ENCODE results near the gene CACHD1. TPM values are rescaled to one million over a fixed set of nuclear protein-coding genes. Genes with fewer than 3 reads are reported as not detected.

CACHD1 gene
- total and polyA plus RNA-seq, 2 of the 8 experiments (the other 6 are each of a cell fraction or from before 2014, with no cell fraction given) = 22.2 to 42.5 TPM

GRCh38 chr1:64466033-64466432 lies 3.9 kb upstream of the CACHD1 start:
- Histone ChIP-seq H3K23me2 (ENCODE audit: low read depth, low read length) (peaks cover 9% of the 10 kb centered on the region; the same call in 1 of the 2 replicates), H3K79me1 (ENCODE audit: low read depth, low read length) (no peaks in the 10 kb centered on the region), H3K23ac (ENCODE audit: insufficient read length) (no peak overlapping the region), H3K27me3 (replicated peaks in 1 of 4; ENCODE audit: control insufficient read depth in 3 of 4, extremely low read depth in 1 of 4, insufficient read depth in 3 of 4, low read length in 3 of 4) (peaks cover 0 to 10% (median 2%) of the 10 kb centered on the region in 4 experiments; a peak in 3 of 7 replicates), H4K20me1 (replicated peaks in 1 of 2; ENCODE audit: control insufficient read depth in 1 of 2, insufficient read depth in 2 of 2, low read length in 2 of 2) (no peaks in the 10 kb centered on the region), H3K9me3 (ENCODE audit: insufficient read depth in 2 of 2, low read depth in 1 of 2, low read length in 1 of 2) (no peaks in the 10 kb centered on the region), H2AFZ (ENCODE audit: low read length) (no peak overlapping the region), H3K4ac (replicated peaks; ENCODE audit: insufficient read length, low read depth, low read length) (no peak overlapping the region), H2BK15ac (ENCODE audit: low read length) (no peak overlapping the region), H2BK12ac (ENCODE audit: low read depth, low read length) (no peak overlapping the region), H4K8ac (ENCODE audit: extremely low read depth, insufficient read depth, low read length) (no peak overlapping the region), H4K5ac (ENCODE audit: insufficient read length, low read depth, low read length) (no peak overlapping the region), H2BK120ac (replicated peaks; ENCODE audit: low read depth, low read length) (no peak overlapping the region), H3K27ac (ENCODE audit: low read depth, low read length) (no peak overlapping the region), H4K91ac (replicated peaks; ENCODE audit: insufficient read length, low read length) (no peak overlapping the region), H3K36me3 (ENCODE audit: control insufficient read depth in 2 of 4, insufficient read depth in 4 of 4, low read length in 3 of 4) (no peaks in the 10 kb centered on the region), H3K4me1 (replicated peaks in 1 of 4; ENCODE audit: control insufficient read depth in 3 of 4, insufficient read depth in 4 of 4, low read length in 3 of 4) (peaks cover 0 to 6% (median 2%) of the 10 kb centered on the region in 4 experiments; a peak in 2 of 7 replicates), H3K79me2 (ENCODE audit: control insufficient read depth in 1 of 2, insufficient read depth in 2 of 2, low read length in 2 of 2) (peaks cover 3 to 7% of the 10 kb centered on the region in 2 experiments; a peak in 3 of 4 replicates), H2BK5ac (ENCODE audit: low read depth, low read length) (no peak overlapping the region), H3K14ac (ENCODE audit: insufficient read length) (no peak overlapping the region), H3K4me2 (ENCODE audit: insufficient read depth in 1 of 2, low read depth in 2 of 2, low read length in 2 of 2) (no peak overlapping the region), H3K9ac (replicated peaks in 1 of 4; ENCODE audit: extremely low read depth in 1 of 4, low read depth in 3 of 4, low read length in 3 of 4) (no peak overlapping the region), H3K18ac (ENCODE audit: extremely low read depth, low read length) (no peak overlapping the region), H3K56ac (replicated peaks; ENCODE audit: insufficient read length, low read depth, low read length) (no peak overlapping the region), H2AK5ac (ENCODE audit: low read depth, low read length) (no peak overlapping the region), H2BK20ac (ENCODE audit: low read length) (no peak overlapping the region), H3K4me3 (ENCODE audit: extremely low read depth in 1 of 4, insufficient read depth in 2 of 4, low read depth in 3 of 4, low read length in 4 of 4) (no peak overlapping the region)
- no peak for DNase-seq (ENCODE audit: low read depth in 1 of 2, low spot score in 2 of 2)
- TF ChIP-seq KDM4A (IDR thresholded peaks at IDR 0.05; ENCODE audit: low read depth, low read length, severe bottlenecking) (no peak), CHD1 (IDR thresholded peaks at IDR 0.05; ENCODE audit: low read depth, low read length) (no peak), RXRA (IDR thresholded peaks at IDR 0.05; ENCODE audit: insufficient read depth, low read depth, low read length) (no peak), CREB1 (IDR thresholded peaks at IDR 0.05) (no peak), TBP (IDR thresholded peaks at IDR 0.05; ENCODE audit: low read depth, low read length) (no peak), ATF3 (IDR thresholded peaks at IDR 0.05; ENCODE audit: insufficient read depth, low read depth, low read length) (no peak), RNF2 (IDR thresholded peaks at IDR 0.05; ENCODE audit: borderline replicate concordance, low read depth, low read length, missing control alignments, poor library complexity, severe bottlenecking) (no peak), NANOG (IDR thresholded peaks at IDR 0.05; ENCODE audit: insufficient read depth, low read depth, low read length, poor library complexity, severe bottlenecking) (no peak), CBX5 (IDR thresholded peaks at IDR 0.05; ENCODE audit: low read depth, low read length) (no peak), RAD21 (IDR thresholded peaks at IDR 0.05 in 1 of 2, conservative IDR thresholded peaks at IDR 0.05 in 1 of 2; ENCODE audit: low read depth in 2 of 2, low read length in 2 of 2) (no peak), MAX (IDR thresholded peaks at IDR 0.05) (no peak), KDM5A (IDR thresholded peaks at IDR 0.05; ENCODE audit: low read length) (no peak)
- 75% methylated on average over 7 of the region's 7 CpGs; no CpG with 5 or more reads in 1 of the 2 experiments for WGBS, 2 experiments (ENCODE audit: extremely low coverage in 1 of 2, insufficient coverage in 1 of 2, insufficient read length in 1 of 2, insufficient replicate concordance in 2 of 2, low coverage in 1 of 2, low lambda C conversion rate in 2 of 2, missing lambda C conversion rate in 1 of 2)
- FAIRE-seq = no peak
- ChIA-PET CTCF (ENCODE audit: partially characterized antibody) (interaction anchor here (0.8 to 1.0 kb wide), 3 partner anchors 10 to 195 kb away, joined by 3 read pairs; no protein-coding TSS in a partner anchor), POLR2A (ENCODE audit: partially characterized antibody) (no interaction called here)

Measured in H1 (cell line).